Stimulated activated effector memory CD8-positive, alpha-beta T cell treated with anti-CD3 and anti-CD28 coated beads, Interleukin-12 subunit alpha, Interleukin-12 subunit beta, amount 100 ng/mL, for 72 hours (primary cell): Measurements from ENCODE around the gene TGM4.

ENCODE experiments used
- ATAC-seq: fragments of 150-1000 bp; cut with Tn5 transposase; 2 replicates; pipeline ENCODE4 v1.10.0; 2021
- DNase-seq, 2 donors: peaks; one replicate each; pipeline ENCODE4 v3.0.0; 2021 to 2022; ENCODE audit warnings: low spot score in 2 of 2
- H3K27ac Mint-ChIP-seq: one replicate; pipeline ENCODE4 v1.8.0; 2022; ENCODE audit warnings: mild to moderate bottlenecking, mixed read lengths
- H3K36me3 Mint-ChIP-seq: one replicate; pipeline ENCODE4 v1.8.0; 2022; ENCODE audit warnings: mild to moderate bottlenecking, mixed read lengths
- H3K4me1 Mint-ChIP-seq: one replicate; pipeline ENCODE4 v1.8.0; 2022; ENCODE audit warnings: mixed read lengths
- H3K4me3 Mint-ChIP-seq: one replicate; pipeline ENCODE4 v1.8.0; 2022; ENCODE audit warnings: mild to moderate bottlenecking, mixed read lengths
- H3K9me3 Mint-ChIP-seq: one replicate; pipeline ENCODE4 v1.8.0; 2022; ENCODE audit warnings: mixed read lengths

TGM4 gene

DNA sequence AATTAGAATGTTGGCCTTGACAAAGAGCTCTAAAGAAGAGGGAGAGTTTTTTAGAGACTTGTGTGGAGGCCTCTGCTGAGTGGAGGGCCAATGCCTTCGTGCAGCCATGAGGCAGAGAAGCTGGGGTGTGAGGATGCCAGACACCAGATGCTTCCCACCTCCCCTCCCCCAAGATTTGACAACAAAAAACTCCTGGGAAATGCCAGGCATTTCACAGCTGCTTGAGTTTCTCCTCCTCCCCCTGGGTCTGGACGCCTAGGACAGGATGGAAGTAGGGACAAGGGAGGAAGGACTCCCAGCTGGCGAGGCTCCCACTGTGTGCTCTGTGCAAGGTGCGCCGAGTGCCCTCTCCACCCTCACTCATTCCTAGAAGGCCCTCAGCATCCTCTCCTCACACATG lies 20.1 kb downstream of the TGM4 start:
- ATAC-seq (no peak), DNase-seq (no peak)
- H3K9me3 Mint-ChIP-seq = no peaks in the 10 kb centered on the region
- no peaks in the 10 kb centered on the region for H3K36me3 Mint-ChIP-seq
- no peaks in the 10 kb centered on the region for H3K4me1 Mint-ChIP-seq
- H3K27ac Mint-ChIP-seq = no peak overlapping the region
- no peak overlapping the region for H3K4me3 Mint-ChIP-seq

DNA sequence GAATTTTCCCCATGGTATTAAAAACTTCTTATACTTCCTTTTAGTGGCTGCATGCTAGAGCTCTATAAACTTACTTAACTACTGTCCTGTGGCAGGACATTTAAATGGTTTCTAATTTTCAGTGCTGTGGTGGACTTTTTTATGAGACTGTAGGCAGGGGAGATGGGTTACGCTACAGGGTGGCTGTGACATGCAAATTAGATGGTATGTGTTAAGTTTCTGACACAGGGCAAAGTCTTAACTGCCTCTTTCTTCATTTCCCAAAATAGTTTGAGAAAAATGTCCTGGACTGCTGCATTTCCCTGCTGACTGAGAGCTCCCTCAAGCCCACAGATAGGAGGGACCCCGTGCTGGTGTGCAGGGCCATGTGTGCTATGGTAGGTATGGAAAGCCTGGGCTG lies 22.0 kb downstream of the TGM4 start:
- H3K36me3 Mint-ChIP-seq = no peaks in the 10 kb centered on the region
- no peak for DNase-seq
- ATAC-seq = no peak
- no peak overlapping the region for H3K4me3 Mint-ChIP-seq
- H3K4me1 Mint-ChIP-seq = no peaks in the 10 kb centered on the region
- no peak overlapping the region for H3K27ac Mint-ChIP-seq
- H3K9me3 Mint-ChIP-seq = no peaks in the 10 kb centered on the region

DNA sequence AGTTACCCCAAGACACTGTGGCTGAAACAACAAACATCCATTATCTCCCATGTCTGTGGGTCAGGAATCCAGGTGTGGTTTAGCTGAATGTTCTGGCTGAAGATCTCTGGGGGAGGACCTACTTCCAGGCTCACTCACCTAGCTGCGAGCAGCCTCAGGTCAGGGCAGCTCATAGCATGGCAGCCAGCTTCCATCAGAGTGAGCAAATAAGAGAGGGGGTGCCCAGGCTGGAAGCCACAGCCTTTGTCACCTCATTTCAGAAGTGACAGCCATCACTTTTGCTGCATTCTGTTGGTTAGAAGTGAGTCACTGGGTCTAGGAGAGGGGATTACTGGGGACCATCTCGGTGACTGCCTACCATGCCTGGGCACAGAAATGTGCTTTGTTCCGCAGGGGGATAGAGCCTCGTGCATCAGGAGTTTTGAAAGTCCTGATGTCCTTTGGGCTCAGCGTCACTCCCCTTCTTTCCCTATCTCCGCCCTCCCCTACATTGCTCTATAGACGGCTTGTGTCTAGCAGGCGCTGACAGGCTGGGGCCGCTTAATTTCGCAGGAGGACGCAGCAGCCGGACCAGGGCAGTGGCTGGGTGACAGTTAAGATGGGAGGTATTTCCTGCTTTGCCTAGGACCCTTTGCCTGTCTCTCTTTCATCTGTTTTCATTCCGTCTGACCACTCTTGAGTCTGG lies 25.4 kb downstream of the TGM4 start:
- Mint-ChIP-seq H3K4me3 (no peak overlapping the region), H3K4me1 (no peaks in the 10 kb centered on the region), H3K27ac (no peak overlapping the region), H3K36me3 (no peaks in the 10 kb centered on the region), H3K9me3 (no peaks in the 10 kb centered on the region)
- ATAC-seq (peak; percentile 61), DNase-seq (no peak)

DNA sequence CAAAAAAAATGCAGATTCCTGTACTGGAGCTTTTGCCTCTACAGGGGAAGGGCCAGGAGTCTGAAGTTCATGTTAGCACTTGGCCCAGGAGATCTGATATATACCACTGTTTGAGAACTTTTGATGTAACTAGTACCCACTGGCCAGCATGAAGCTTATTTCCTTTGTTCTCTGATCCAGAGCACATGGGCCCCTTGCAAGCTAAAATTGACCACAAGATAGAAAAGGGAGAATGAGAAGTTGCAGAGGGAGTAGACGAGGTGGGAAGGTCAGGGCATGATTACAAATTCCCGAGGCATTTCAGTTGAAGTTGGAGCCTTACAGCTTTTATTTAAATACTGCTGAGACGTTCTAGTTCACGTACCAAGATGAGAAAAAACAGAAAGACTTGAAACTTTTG lies 28.2 kb downstream of the TGM4 start:
- no peak for DNase-seq
- no peak overlapping the region for H3K27ac Mint-ChIP-seq
- no peaks in the 10 kb centered on the region for H3K9me3 Mint-ChIP-seq
- H3K36me3 Mint-ChIP-seq = no peaks in the 10 kb centered on the region
- no peaks in the 10 kb centered on the region for H3K4me1 Mint-ChIP-seq
- H3K4me3 Mint-ChIP-seq = no peak overlapping the region
- no peak for ATAC-seq

DNA sequence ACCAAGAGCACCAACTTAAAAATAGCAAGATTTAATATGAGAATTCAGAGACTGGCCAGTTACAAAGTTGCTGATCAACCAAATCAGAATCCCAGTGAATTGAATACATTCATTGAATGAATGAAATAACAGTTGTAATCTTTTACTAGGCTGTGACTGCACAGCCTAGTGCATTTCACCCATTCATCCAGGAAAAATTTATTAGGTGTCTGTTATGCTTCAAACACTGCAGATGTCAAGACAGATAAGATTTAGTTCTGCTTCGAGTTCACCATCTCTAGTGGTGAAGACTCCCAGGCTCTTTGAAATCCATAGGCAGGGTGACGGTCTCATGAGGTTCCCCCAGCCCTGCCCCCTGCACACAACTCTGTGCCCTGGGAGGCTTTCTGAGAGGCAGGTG lies 28.9 kb downstream of the TGM4 start:
- Mint-ChIP-seq H3K9me3 (no peaks in the 10 kb centered on the region), H3K4me1 (no peaks in the 10 kb centered on the region), H3K27ac (no peak overlapping the region), H3K36me3 (no peaks in the 10 kb centered on the region), H3K4me3 (no peak overlapping the region)
- ATAC-seq (no peak), DNase-seq (no peak)

DNA sequence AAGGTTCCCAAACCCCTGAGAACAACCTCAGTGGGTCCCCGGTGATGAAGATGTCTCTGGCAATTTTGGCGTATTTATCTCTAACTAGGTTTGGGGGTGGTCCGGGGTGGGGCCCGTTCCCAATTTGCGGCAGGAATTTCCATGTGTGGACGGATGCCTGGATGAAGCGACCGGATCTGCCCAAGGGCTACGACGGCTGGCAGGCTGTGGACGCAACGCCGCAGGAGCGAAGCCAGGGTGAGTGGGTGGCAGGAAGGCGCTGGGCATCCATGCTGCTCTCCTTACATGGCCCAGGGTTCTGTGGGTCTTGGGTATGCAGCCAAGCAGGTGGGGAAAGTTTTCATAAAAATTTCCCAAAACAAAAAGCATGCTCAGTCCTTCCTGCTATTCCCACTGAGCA lies 29.3 kb downstream of the TGM4 start:
- H3K36me3 Mint-ChIP-seq = no peaks in the 10 kb centered on the region
- ATAC-seq (no peak), DNase-seq (no peak)
- H3K9me3 Mint-ChIP-seq = no peaks in the 10 kb centered on the region
- no peaks in the 10 kb centered on the region for H3K4me1 Mint-ChIP-seq
- no peak overlapping the region for H3K27ac Mint-ChIP-seq
- H3K4me3 Mint-ChIP-seq = no peak overlapping the region

DNA sequence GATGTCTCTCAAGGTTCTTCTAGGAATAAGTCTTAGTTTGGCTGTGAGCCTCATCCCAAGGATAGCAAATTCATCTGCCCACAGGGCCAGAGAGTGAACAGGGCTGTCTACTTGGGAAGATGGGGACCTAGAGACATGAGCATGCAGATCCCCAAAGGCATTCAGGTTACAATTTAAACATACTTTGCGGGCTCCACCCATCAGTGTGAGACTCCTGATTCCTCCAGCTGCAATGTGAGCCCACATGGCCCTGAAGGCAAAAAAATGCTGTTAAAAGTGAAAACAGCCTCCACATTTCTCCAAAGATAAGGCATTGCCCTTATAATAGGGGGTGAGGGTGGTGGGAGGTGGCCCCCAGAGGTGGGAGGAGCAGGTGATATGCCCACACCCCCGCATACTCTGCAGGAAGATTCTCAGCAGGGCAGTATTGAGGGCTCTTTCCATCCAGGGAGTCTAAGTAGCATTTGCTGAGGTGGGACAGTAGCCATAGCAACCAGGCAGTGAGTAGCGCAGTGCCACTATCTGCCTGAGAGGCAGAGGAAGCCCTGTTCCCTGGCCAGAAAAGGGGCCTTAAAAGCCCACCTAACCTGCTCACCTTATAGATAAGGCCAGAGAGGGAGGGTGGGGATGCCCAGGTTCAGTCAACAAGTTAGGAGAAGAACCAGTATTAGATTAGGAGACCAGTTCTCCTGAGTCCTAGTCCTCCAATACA lies 31.2 kb downstream of the TGM4 start:
- H3K4me3 Mint-ChIP-seq = no peak overlapping the region
- H3K9me3 Mint-ChIP-seq = no peaks in the 10 kb centered on the region
- no peak overlapping the region for H3K27ac Mint-ChIP-seq
- ATAC-seq (no peak), DNase-seq (no peak)
- no peaks in the 10 kb centered on the region for H3K36me3 Mint-ChIP-seq
- no peaks in the 10 kb centered on the region for H3K4me1 Mint-ChIP-seq

DNA sequence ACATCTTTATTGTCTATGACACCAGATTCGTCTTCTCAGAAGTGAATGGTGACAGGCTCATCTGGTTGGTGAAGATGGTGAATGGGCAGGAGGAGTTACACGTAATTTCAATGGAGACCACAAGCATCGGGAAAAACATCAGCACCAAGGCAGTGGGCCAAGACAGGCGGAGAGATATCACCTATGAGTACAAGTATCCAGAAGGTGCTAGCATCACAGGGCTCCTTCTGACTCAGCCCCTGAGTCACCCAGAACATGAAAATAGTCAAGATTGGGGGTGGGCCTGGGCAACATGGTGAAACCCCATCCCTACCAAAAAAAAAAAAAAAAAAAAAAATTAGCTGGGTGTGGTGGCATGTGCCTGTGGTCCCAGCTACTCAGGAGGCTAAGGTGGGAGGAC lies 32.6 kb downstream of the TGM4 start:
- no peak for DNase-seq
- ATAC-seq = peak; percentile 68
- Mint-ChIP-seq H3K4me1 (no peaks in the 10 kb centered on the region), H3K9me3 (no peaks in the 10 kb centered on the region), H3K27ac (no peak overlapping the region), H3K36me3 (no peaks in the 10 kb centered on the region), H3K4me3 (no peak overlapping the region)

DNA sequence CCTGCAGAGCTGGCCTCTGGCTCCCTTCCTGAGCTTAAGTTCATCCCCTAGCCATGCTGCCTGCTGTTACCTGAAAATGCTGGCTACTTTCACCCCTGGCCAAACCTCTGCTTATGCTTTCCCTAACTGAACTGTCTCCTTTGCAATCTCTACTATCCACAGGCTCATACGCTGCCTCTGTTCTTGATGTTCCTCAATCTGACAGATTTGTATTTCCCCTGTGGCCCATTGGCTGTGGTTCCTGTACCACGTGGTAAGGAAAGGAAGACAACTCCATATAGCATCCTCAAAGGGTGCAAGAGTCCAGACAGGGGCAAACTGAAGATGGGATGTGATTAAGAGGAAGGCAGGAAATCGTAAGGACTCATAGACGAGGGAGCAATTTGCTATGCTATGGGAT lies 33.2 kb downstream of the TGM4 start:
- no peaks in the 10 kb centered on the region for H3K9me3 Mint-ChIP-seq
- ATAC-seq (no peak), DNase-seq (no peak)
- no peaks in the 10 kb centered on the region for H3K36me3 Mint-ChIP-seq
- H3K27ac Mint-ChIP-seq = no peak overlapping the region
- H3K4me1 Mint-ChIP-seq = no peaks in the 10 kb centered on the region
- no peak overlapping the region for H3K4me3 Mint-ChIP-seq

DNA sequence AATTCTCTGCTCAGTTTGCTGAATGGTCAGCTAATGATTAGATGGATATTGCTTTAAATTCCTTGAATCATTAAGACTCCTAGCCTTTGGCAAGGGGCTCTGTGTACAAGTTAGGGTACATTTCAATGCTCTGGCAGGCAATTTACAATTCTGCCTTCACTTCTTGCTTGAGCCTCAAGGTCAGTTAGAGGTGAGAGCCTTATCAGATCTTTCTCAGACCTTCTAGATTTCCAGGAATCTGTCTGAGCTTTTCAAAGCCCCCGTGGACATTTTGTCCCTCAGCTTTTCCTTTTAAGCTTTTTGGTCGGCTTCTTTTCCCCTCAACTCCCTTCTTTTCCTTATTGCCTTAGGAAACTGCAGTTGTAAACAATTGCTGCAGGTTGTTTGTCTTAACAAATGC lies 34.7 kb downstream of the TGM4 start:
- Mint-ChIP-seq H3K4me3 (no peak overlapping the region), H3K4me1 (no peaks in the 10 kb centered on the region), H3K9me3 (no peaks in the 10 kb centered on the region), H3K27ac (no peak overlapping the region), H3K36me3 (no peaks in the 10 kb centered on the region)
- ATAC-seq (no peak), DNase-seq (no peak)

DNA sequence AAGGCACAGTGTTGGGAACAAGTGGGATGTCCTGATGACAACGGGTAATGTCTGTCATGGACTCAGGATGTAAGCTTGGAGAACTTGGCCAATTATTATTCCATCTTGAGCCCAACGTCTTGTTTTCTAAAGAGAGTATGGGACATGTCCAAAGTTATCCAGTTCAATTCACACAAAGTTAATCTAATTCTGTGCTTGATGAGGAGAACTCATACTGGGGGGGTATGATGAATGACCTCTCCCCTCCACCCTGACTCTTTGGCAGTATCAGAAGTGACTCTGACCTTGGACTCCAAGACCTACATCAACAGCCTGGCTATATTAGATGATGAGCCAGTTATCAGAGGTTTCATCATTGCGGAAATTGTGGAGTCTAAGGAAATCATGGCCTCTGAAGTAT lies 36.3 kb downstream of the TGM4 start:
- ATAC-seq = no peak
- H3K9me3 Mint-ChIP-seq = no peaks in the 10 kb centered on the region
- H3K4me3 Mint-ChIP-seq = no peak overlapping the region
- H3K4me1 Mint-ChIP-seq = no peaks in the 10 kb centered on the region
- H3K27ac Mint-ChIP-seq = no peak overlapping the region
- DNase-seq = no peak
- H3K36me3 Mint-ChIP-seq = no peaks in the 10 kb centered on the region

DNA sequence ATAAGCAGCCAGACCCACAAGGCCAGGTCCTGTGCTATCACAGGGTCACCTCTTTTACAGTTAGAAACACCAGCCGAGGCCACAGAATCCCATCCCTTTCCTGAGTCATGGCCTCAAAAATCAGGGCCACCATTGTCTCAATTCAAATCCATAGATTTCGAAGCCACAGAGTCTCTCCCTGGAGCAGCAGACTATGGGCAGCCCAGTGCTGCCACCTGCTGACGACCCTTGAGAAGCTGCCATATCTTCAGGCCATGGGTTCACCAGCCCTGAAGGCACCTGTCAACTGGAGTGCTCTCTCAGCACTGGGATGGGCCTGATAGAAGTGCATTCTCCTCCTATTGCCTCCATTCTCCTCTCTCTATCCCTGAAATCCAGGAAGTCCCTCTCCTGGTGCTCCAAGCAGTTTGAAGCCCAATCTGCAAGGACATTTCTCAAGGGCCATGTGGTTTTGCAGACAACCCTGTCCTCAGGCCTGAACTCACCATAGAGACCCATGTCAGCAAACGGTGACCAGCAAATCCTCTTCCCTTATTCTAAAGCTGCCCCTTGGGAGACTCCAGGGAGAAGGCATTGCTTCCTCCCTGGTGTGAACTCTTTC lies 39.6 kb downstream of the TGM4 start:
- H3K9me3 Mint-ChIP-seq = no peaks in the 10 kb centered on the region
- no peak overlapping the region for H3K27ac Mint-ChIP-seq
- no peak overlapping the region for H3K4me3 Mint-ChIP-seq
- DNase-seq = peak; percentile 53 to 74
- ATAC-seq = peak; percentile 72
- H3K4me1 Mint-ChIP-seq = no peaks in the 10 kb centered on the region
- H3K36me3 Mint-ChIP-seq = no peaks in the 10 kb centered on the region

DNA sequence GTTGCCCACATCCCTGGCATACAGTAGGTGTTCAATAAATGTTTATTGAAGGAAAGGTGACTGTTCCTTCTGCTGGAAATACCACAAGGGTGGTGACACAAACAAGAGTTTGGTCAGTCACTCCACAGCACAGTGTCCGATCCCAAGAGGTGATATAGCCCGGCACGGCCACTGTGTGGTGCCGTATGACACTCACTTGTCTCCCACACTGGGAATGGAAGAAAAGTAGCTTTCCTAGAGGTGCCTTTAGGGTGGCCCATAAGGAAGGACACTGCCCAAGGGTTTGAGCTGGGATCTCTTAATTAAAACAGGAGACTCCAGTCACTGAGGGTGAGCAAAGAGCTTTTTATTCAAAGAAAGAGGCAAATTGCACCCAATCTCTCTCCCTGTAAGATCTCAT lies 40.5 kb downstream of the TGM4 start:
- Mint-ChIP-seq H3K4me3 (no peak overlapping the region), H3K9me3 (no peaks in the 10 kb centered on the region), H3K36me3 (no peaks in the 10 kb centered on the region), H3K27ac (no peak overlapping the region), H3K4me1 (no peaks in the 10 kb centered on the region)
- DNase-seq (no peak), ATAC-seq (no peak)

DNA sequence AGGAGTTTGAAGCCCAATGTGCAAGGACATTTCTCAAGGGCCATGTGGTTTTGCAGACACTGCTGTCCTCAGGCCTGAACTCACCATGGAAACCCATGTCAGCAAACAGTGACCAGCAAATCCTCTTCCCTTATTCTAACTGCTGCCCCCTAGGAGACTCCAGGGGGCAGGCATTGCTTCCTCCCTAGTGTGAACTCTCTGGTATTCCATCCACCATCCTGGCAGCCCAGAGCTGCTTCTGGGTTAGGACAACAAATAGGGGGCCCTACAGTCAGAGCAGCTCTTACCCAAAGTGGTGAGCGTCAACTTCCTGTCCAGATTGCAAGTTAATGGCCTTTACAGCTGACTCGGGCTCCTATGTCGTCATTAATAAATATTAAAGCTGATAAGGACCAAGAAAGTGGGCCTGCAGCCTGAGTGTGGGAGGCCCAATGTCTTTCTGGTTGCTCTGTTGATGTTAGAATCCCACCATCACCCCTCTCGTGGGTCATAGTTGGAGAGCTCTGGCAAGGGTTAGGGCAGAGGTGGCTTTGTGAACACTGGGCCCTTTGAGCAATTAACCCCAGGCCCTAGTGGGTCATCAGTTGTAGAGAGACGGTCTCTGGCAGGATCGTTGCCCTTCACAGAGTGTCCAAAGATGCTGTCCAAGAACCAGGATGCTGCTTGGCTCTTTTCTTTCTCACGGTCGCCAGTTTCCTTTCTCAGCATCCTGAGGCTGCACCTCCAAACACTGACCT lies 41.5 kb downstream of the TGM4 start:
- no peak overlapping the region for H3K4me3 Mint-ChIP-seq
- H3K4me1 Mint-ChIP-seq = no peaks in the 10 kb centered on the region
- H3K9me3 Mint-ChIP-seq = no peaks in the 10 kb centered on the region
- ATAC-seq (no peak), DNase-seq (no peak)
- no peaks in the 10 kb centered on the region for H3K36me3 Mint-ChIP-seq
- no peak overlapping the region for H3K27ac Mint-ChIP-seq

DNA sequence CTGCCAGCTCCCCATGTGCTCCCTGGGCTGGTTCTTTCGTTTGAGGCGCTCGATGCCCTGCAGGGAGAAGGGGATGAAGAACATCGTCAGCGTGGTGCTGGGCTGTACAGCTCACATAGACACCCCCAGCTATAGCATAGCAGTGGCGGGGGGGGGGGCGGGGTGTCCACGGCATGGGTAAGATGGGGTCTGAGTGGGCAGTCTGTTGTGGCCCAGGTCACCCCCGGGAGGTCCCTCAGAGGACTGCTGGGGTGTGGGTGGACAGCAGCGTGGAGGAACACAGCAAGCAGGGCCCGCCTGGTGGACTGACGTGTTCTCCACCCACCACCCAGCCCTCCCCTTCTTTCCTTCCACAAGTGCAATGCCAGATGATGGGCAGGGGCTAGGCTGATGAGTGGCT lies 43.7 kb downstream of the TGM4 start:
- ATAC-seq (no peak), DNase-seq (no peak)
- H3K36me3 Mint-ChIP-seq = no peaks in the 10 kb centered on the region
- H3K4me3 Mint-ChIP-seq = no peak overlapping the region
- H3K9me3 Mint-ChIP-seq = no peaks in the 10 kb centered on the region
- no peak overlapping the region for H3K27ac Mint-ChIP-seq
- no peaks in the 10 kb centered on the region for H3K4me1 Mint-ChIP-seq

DNA sequence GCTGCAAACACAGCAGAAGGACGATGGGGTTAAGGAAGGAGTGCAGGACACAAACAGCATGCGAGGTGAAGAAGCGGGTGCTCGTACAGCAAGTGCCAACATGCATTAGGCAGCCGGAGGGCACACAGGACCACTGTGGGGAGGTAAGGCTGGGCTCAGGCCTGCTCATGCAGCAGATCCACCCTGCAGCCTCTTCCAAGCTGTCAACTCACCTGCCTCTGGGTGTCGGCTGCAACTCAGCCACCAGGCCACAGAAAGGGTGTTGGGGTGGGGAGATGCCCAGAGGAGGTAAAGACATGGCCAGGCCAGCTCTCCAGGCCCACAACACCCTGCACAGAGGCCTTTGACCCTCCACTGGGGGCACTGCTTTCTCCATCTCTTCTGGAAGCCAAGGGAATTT lies 44.2 kb downstream of the TGM4 start:
- DNase-seq = no peak
- no peaks in the 10 kb centered on the region for H3K4me1 Mint-ChIP-seq
- no peak for ATAC-seq
- no peak overlapping the region for H3K27ac Mint-ChIP-seq
- no peaks in the 10 kb centered on the region for H3K9me3 Mint-ChIP-seq
- H3K4me3 Mint-ChIP-seq = no peak overlapping the region
- no peaks in the 10 kb centered on the region for H3K36me3 Mint-ChIP-seq
